GM12874 (cell line): ENCODE data around the gene CDH19.

ENCODE experiments used
- CTCF ChIP-seq: IDR thresholded peaks from 2 replicates; pipeline ENCODE4 v1.5.1; 2011; ENCODE audit warnings: low read depth, mild to moderate bottlenecking, control low read depth, low read length, moderate library complexity; ENCODE audit not compliant: insufficient read depth

The CDH19 gene

GRCh38 chr18:66511289-66511688 lies 92.6 kb downstream of the CDH19 start:
- no peak for TF ChIP-seq CTCF

GRCh38 chr18:66510357-66511045 lies 93.4 kb downstream of the CDH19 start:
- no peak for TF ChIP-seq CTCF

GRCh38 chr18:66508937-66509336 lies 95.0 kb downstream of the CDH19 start:
- no peak for TF ChIP-seq CTCF

GRCh38 chr18:66506178-66506577 lies 97.7 kb downstream of the CDH19 start:
- no peak for TF ChIP-seq CTCF

- no peak for TF ChIP-seq CTCF
Measured at GRCh38 chr18:66497351-66497750, 106.5 kb downstream of the CDH19 start.

- peak; percentile 49 for TF ChIP-seq CTCF
Measured at GRCh38 chr18:66495844-66496243, 108.0 kb downstream of the CDH19 start.

GRCh38 chr18:66473882-66474281 lies 130.0 kb downstream of the CDH19 start:
- TF ChIP-seq CTCF, result no peak
